IPS DF 6.9 (cell line): ENCODE data around the gene C17orf78.
"Not testable (repeated sequence)": the region's sequence is repeated elsewhere in the genome, so short reads cannot be mapped to it uniquely, and the experiment has no call there.

Experiments
- DNase-seq: peaks from one replicate; pipeline ENCODE4 v3.0.0-alpha.2; 2013; ENCODE audit warnings: low read depth, low spot score
- H3K27ac ChIP-seq: one replicate; pipeline ENCODE4 v1.5.1; 2013; ENCODE audit warnings: low read length, control low read depth
- H3K27me3 ChIP-seq: 2 replicates; pipeline ENCODE4 v1.6.1; 2013; ENCODE audit warnings: mild to moderate bottlenecking, low read length; ENCODE audit not compliant: control insufficient read depth, insufficient read depth
- H3K36me3 ChIP-seq: 2 replicates; pipeline ENCODE4 v1.6.1; 2013; ENCODE audit warnings: low read length; ENCODE audit not compliant: control insufficient read depth, insufficient read depth
- H3K4me1 ChIP-seq: 2 replicates; pipeline ENCODE4 v1.6.1; 2013; ENCODE audit warnings: low read length; ENCODE audit not compliant: control insufficient read depth, insufficient read depth
- H3K4me3 ChIP-seq: 2 replicates; pipeline ENCODE4 v1.5.1; 2013; ENCODE audit warnings: mild to moderate bottlenecking, low read length
- H3K9me3 ChIP-seq: 2 replicates; pipeline ENCODE4 v1.6.1; 2013; ENCODE audit warnings: low read length, inconsistent platforms; ENCODE audit not compliant: control insufficient read depth, insufficient read depth
- whole genome bisulfite sequencing: extraction: QIAGEN DNeasy Blood & Tissue Kit; methylation state at CpG from one replicate; pipeline ENCODE4 v1.1.7; 2013; ENCODE audit warnings: mixed read lengths, missing lambda C conversion rate; ENCODE audit not compliant: insufficient read length, insufficient coverage; 5-methylcytosine and 5-hydroxymethylcytosine counted together

C17orf78 gene

GRCh38 chr17:37406635-37407461 lies 31.1 kb downstream of the C17orf78 start, which contains the start of the genes ACACA and TADA2A:
ACACA (minus strand) TSS chr17:37406836; CDS start chr17:37406299, 537 bp downstream.
TADA2A (plus strand) TSS chr17:37406886; CDS start chr17:37411366, 4,480 bp downstream.
- no CpG with 5 or more reads among the region's 98 CpGs for WGBS
- H3K36me3 ChIP-seq: peaks cover 4% of the 10 kb centered on the region; the same call in 1 of the 2 replicates
- H3K4me1 ChIP-seq: no peaks in the 10 kb centered on the region; the same call in 1 of the 2 replicates
- no peaks in the 10 kb centered on the region for H3K9me3 ChIP-seq
- H3K27ac ChIP-seq: no peak within 1 kb of the TSS
- peak; percentile 18 for DNase-seq
- no peaks in the 10 kb centered on the region for H3K27me3 ChIP-seq
- peak within 1 kb of the TSS; percentile 88 for H3K4me3 ChIP-seq

GRCh38 chr17:37408145-37408479 lies 32.3 kb downstream of the C17orf78 start:
- not testable (repeated sequence) for H3K36me3 ChIP-seq, H3K27ac ChIP-seq, H3K4me3 ChIP-seq, DNase-seq, H3K9me3 ChIP-seq, H3K27me3 ChIP-seq, H3K4me1 ChIP-seq
- no CpG with 5 or more reads among the region's 13 CpGs for WGBS

- H3K27me3 ChIP-seq: no peaks in the 10 kb centered on the region
- H3K27ac ChIP-seq: no peak overlapping the region
- no peak for DNase-seq
- peaks cover 4% of the 10 kb centered on the region; the same call in 1 of the 2 replicates for H3K36me3 ChIP-seq
- H3K4me3 ChIP-seq: no peak overlapping the region
- no peaks in the 10 kb centered on the region for H3K9me3 ChIP-seq
- H3K4me1 ChIP-seq: no peaks in the 10 kb centered on the region; the same call in 1 of the 2 replicates
- 100% methylated on average over 1 of the region's 3 CpGs for WGBS
Observed at GRCh38 chr17:37410357-37410756, 34.6 kb downstream of the C17orf78 start.

- H3K4me3 ChIP-seq: no peak overlapping the region
- no peaks in the 10 kb centered on the region for H3K4me1 ChIP-seq
- peaks cover 4% of the 10 kb centered on the region; the same call in 1 of the 2 replicates for H3K36me3 ChIP-seq
- H3K27me3 ChIP-seq: no peaks in the 10 kb centered on the region
- H3K27ac ChIP-seq: no peak overlapping the region
- no peak for DNase-seq
- H3K9me3 ChIP-seq: no peaks in the 10 kb centered on the region
- WGBS: no CpG with 5 or more reads among the region's 7 CpGs
Observed at GRCh38 chr17:37413875-37414519, 38.2 kb downstream of the C17orf78 start.

GRCh38 chr17:37417852-37418251 lies 42.1 kb downstream of the C17orf78 start:
- no peak overlapping the region for H3K27ac ChIP-seq
- H3K36me3 ChIP-seq: no peaks in the 10 kb centered on the region; the same call in 1 of the 2 replicates
- H3K27me3 ChIP-seq: no peaks in the 10 kb centered on the region
- no peak overlapping the region for H3K4me3 ChIP-seq
- no peaks in the 10 kb centered on the region for H3K9me3 ChIP-seq
- WGBS: no CpG with 5 or more reads among the region's 2 CpGs
- no peaks in the 10 kb centered on the region for H3K4me1 ChIP-seq
- no peak for DNase-seq

GRCh38 chr17:37422971-37423625 lies 47.3 kb downstream of the C17orf78 start:
- DNase-seq: no peak
- H3K4me1 ChIP-seq: no peaks in the 10 kb centered on the region
- H3K4me3 ChIP-seq: no peak overlapping the region
- no peaks in the 10 kb centered on the region for H3K27me3 ChIP-seq
- no CpG with 5 or more reads among the region's 4 CpGs for WGBS
- no peak overlapping the region for H3K27ac ChIP-seq
- peaks cover 4% of the 10 kb centered on the region; the same call in 1 of the 2 replicates for H3K36me3 ChIP-seq
- no peaks in the 10 kb centered on the region for H3K9me3 ChIP-seq

GRCh38 chr17:37425268-37425667 lies 49.5 kb downstream of the C17orf78 start:
- DNase-seq: no peak
- Histone ChIP-seq H3K27ac (no peak overlapping the region), H3K9me3 (no peaks in the 10 kb centered on the region), H3K27me3 (no peaks in the 10 kb centered on the region), H3K4me1 (no peaks in the 10 kb centered on the region), H3K36me3 (peaks cover 4% of the 10 kb centered on the region; the same call in 1 of the 2 replicates), H3K4me3 (no peak overlapping the region)
- WGBS: no CpG with 5 or more reads among the region's 1 CpG

- Histone ChIP-seq H3K9me3 (no peaks in the 10 kb centered on the region), H3K27ac (no peak overlapping the region), H3K4me3 (no peak overlapping the region), H3K27me3 (no peaks in the 10 kb centered on the region), H3K36me3 (peaks cover 4% of the 10 kb centered on the region; the same call in 1 of the 2 replicates), H3K4me1 (no peaks in the 10 kb centered on the region)
- WGBS: no CpG with 5 or more reads among the region's 3 CpGs
- no peak for DNase-seq
Observed at GRCh38 chr17:37429039-37429438, 53.3 kb downstream of the C17orf78 start.

- no peak overlapping the region for H3K27ac ChIP-seq
- H3K4me3 ChIP-seq: no peak overlapping the region
- DNase-seq: no peak
- H3K4me1 ChIP-seq: no peaks in the 10 kb centered on the region
- peaks cover 4% of the 10 kb centered on the region; the same call in 1 of the 2 replicates for H3K36me3 ChIP-seq
- H3K9me3 ChIP-seq: no peaks in the 10 kb centered on the region
- WGBS: no CpG with 5 or more reads among the region's 1 CpG
- H3K27me3 ChIP-seq: no peaks in the 10 kb centered on the region
Observed at GRCh38 chr17:37429453-37429852, 53.7 kb downstream of the C17orf78 start.

- no peak overlapping the region for H3K4me3 ChIP-seq
- H3K27me3 ChIP-seq: no peaks in the 10 kb centered on the region
- H3K4me1 ChIP-seq: no peaks in the 10 kb centered on the region
- WGBS: 100% methylated on average over 1 of the region's 1 CpG
- no peak overlapping the region for H3K27ac ChIP-seq
- no peaks in the 10 kb centered on the region for H3K9me3 ChIP-seq
- H3K36me3 ChIP-seq: peaks cover 4% of the 10 kb centered on the region; the same call in 1 of the 2 replicates
- no peak for DNase-seq
Observed at GRCh38 chr17:37430051-37430627, 54.4 kb downstream of the C17orf78 start.
